HepG2 (cell line): ENCODE results near the gene TUBA4B. TPM values are rescaled to one million over a fixed set of nuclear protein-coding genes. Genes with fewer than 3 reads are reported as not detected.

Experiments used
- AKNA ChIP-seq: sonication (generic); formaldehyde crosslinking; IDR thresholded peaks from 2 replicates; pipeline ENCODE4 v1.4.0; 2020; ENCODE audit warnings: missing genetic modification reagents, borderline replicate concordance
- ATF7 ChIP-seq, 2 experiments: fragments of 450-650 bp in 1 of 2; sonication (generic) in 1 of 2; formaldehyde crosslinking in 1 of 2; IDR thresholded peaks; 2 replicates each; pipeline versions ENCODE4 v1.4.0 to v1.6.1; 2016 to 2020; ENCODE audit warnings: antibody characterized with exemption in 1 of 2, mild to moderate bottlenecking in 1 of 2, missing genetic modification reagents in 1 of 2
- BRF2 ChIP-seq: sonication (generic); formaldehyde crosslinking; IDR thresholded peaks from 2 replicates; pipeline ENCODE4 v1.8.1; 2022; ENCODE audit warnings: mild to moderate bottlenecking, missing genetic modification reagents
- ELF1 ChIP-seq: sonication (generic); formaldehyde crosslinking; IDR thresholded peaks from 2 replicates; pipeline ENCODE4 v1.4.0; 2020; ENCODE audit warnings: missing genetic modification reagents
- GMEB1 ChIP-seq: sonication (generic); formaldehyde crosslinking; IDR thresholded peaks from 2 replicates; pipeline ENCODE4 v1.5.1; 2020; ENCODE audit warnings: missing genetic modification reagents, mild to moderate bottlenecking, borderline replicate concordance
- HNRNPLL ChIP-seq: fragments of 200-400 bp; formaldehyde crosslinking; IDR thresholded peaks from 2 replicates; pipeline ENCODE4 v1.6.1; 2017; ENCODE audit warnings: mild to moderate bottlenecking, low read depth, low read length; ENCODE audit not compliant: poor library complexity, severe bottlenecking
- PHB2 ChIP-seq: fragments of 450-650 bp; IDR thresholded peaks from 2 replicates; pipeline ENCODE4 v1.6.1; 2018; ENCODE audit not compliant: partially characterized antibody
- SMARCE1 ChIP-seq: fragments of 450-650 bp; IDR thresholded peaks from 2 replicates; pipeline ENCODE4 v1.6.1; 2017; ENCODE audit warnings: borderline replicate concordance
- SPEN ChIP-seq: sonication (generic); formaldehyde crosslinking; IDR thresholded peaks from 2 replicates; pipeline ENCODE4 v1.5.1; 2020; ENCODE audit warnings: low read depth, mild to moderate bottlenecking, missing genetic modification reagents
- SRSF9 ChIP-seq: fragments of 200-400 bp; formaldehyde crosslinking; IDR thresholded peaks from 2 replicates; pipeline ENCODE4 v1.6.1; 2018; ENCODE audit warnings: borderline replicate concordance, mild to moderate bottlenecking, low read depth, low read length; ENCODE audit not compliant: insufficient read depth, poor library complexity, severe bottlenecking
- TFE3 ChIP-seq: IDR thresholded peaks from 2 replicates; pipeline ENCODE4 v1.6.1; 2016
- ZBTB14 ChIP-seq: sonication (generic); formaldehyde crosslinking; IDR thresholded peaks from 2 replicates; pipeline ENCODE4 v1.4.0; 2020; ENCODE audit warnings: missing genetic modification reagents
- ZNF296 ChIP-seq: sonication (generic); formaldehyde crosslinking; conservative IDR thresholded peaks from 2 replicates; pipeline ENCODE4 v1.5.0; 2020; ENCODE audit warnings: mild to moderate bottlenecking, missing genetic modification reagents
- ZNF317 ChIP-seq: sonication (generic); formaldehyde crosslinking; IDR thresholded peaks from 2 replicates; pipeline ENCODE4 v1.5.0; 2020; ENCODE audit warnings: mild to moderate bottlenecking, missing genetic modification reagents
- ZNF33A ChIP-seq: sonication (generic); formaldehyde crosslinking; IDR thresholded peaks from 2 replicates; pipeline ENCODE4 v1.5.1; 2020; ENCODE audit warnings: missing genetic modification reagents, mild to moderate bottlenecking, moderate library complexity, borderline replicate concordance
- ZNF75D ChIP-seq: sonication (generic); formaldehyde crosslinking; IDR thresholded peaks from 2 replicates; pipeline ENCODE4 v1.8.1; 2023; ENCODE audit warnings: missing genetic modification reagents, mild to moderate bottlenecking, borderline replicate concordance
- polyA plus RNA-seq, 8 experiments: library from polyadenylated mRNA; depleted of rRNA in 3 of 8; stranded (reverse) in 7 of 8; unstranded in 1 of 8; fragments of >200 nt; fragmentation: Illumina TruSeq in 4 of 8; extraction: Trizol in 4 of 8; gene quantifications; 2 replicates each; pipeline versions ENCODE4 v1.2.1 to v1.2.3, GENCODE V29; 2011 to 2016; ENCODE audit warnings: low read depth in 4 of 8, missing spikeins in 1 of 8, mixed read lengths in 1 of 8; ENCODE audit not compliant: insufficient read depth in 1 of 8
- total RNA-seq, 5 experiments: library from RNA; depleted of rRNA; stranded (reverse); fragments of >200 nt; fragmentation: Illumina TruSeq; extraction: Trizol; gene quantifications; 2 replicates each; pipeline ENCODE4 v1.2.3, GENCODE V29; 2016; ENCODE audit warnings: low read depth in 1 of 5

The TUBA4B gene
- total and polyA plus RNA-seq, 2 of the 13 experiments (the other 11 are each of a cell fraction or from before 2014, with no cell fraction given) = 0.18 to 0.22 TPM

GRCh38 chr2:219294356-219295351, 41.6 kb downstream of the TUBA4B start (continued):
- peak; percentile 81; the same call in 1 of the 2 replicates for TF ChIP-seq GMEB1
- peak; percentile 92 for TF ChIP-seq ELF1 (CRISPR knock-in tag)
- TF ChIP-seq SRSF9 = no peak
- 0 out of 2 replicates have a peak, but pooled peaks have one; percentile 43 for TF ChIP-seq ZNF317 (CRISPR knock-in tag)
- TF ChIP-seq ZNF75D = no peak
- TF ChIP-seq SMARCE1 = no peak
- peak; percentile 94 for TF ChIP-seq SPEN
- TF ChIP-seq BRF2 (CRISPR knock-in tag) = no peak
- no peak for TF ChIP-seq PHB2
- TF ChIP-seq AKNA (CRISPR knock-in tag) = no peak
- no peak for TF ChIP-seq TFE3
- peak; percentile 83 for TF ChIP-seq HNRNPLL
- TF ChIP-seq ZNF33A (CRISPR knock-in tag) = no peak
- TF ChIP-seq ATF7 (IDR thresholded peaks at IDR 0.05) = no peak
- peak; percentile 76 for TF ChIP-seq ATF7 (CRISPR knock-in tag; IDR thresholded peaks at IDR 0.05)
- no peak for TF ChIP-seq ZNF296
- peak; percentile 83 for TF ChIP-seq ZBTB14 (CRISPR knock-in tag)
